GM12874 (cell line): ENCODE measurements around the gene FOXN3.

ENCODE experiments used
- CTCF ChIP-seq: IDR thresholded peaks from 2 replicates; pipeline ENCODE4 v1.5.1; 2011; ENCODE audit warnings: low read depth, mild to moderate bottlenecking, control low read depth, low read length, moderate library complexity; ENCODE audit not compliant: insufficient read depth

FOXN3 gene

GRCh38 chr14:89399594-89400068, 17.4 kb downstream of the FOXN3 start:
- TF ChIP-seq CTCF, result no peak

GRCh38 chr14:89399157-89399556, 17.9 kb downstream of the FOXN3 start:
- no peak for TF ChIP-seq CTCF

GRCh38 chr14:89397569-89398230, 19.3 kb downstream of the FOXN3 start:
- TF ChIP-seq CTCF, result no peak

- TF ChIP-seq CTCF, result no peak
These were observed 22.1 kb downstream of the FOXN3 start for GRCh38 chr14:89394972-89395371.

GRCh38 chr14:89393222-89393745, 23.7 kb downstream of the FOXN3 start:
- TF ChIP-seq CTCF, result no peak

GRCh38 chr14:89392181-89392580, 24.9 kb downstream of the FOXN3 start:
- no peak for TF ChIP-seq CTCF

- no peak for TF ChIP-seq CTCF
These were observed 25.5 kb downstream of the FOXN3 start for GRCh38 chr14:89391556-89391955.

- no peak for TF ChIP-seq CTCF
These were observed 25.9 kb downstream of the FOXN3 start for GRCh38 chr14:89391123-89391522.
